GM12865 (cell line): ENCODE measurements around the gene SEMA4C.
A peak's percentile ranks its signal among the peaks of the same experiment; 100 is the strongest.

Source experiments
- DNase-seq: peaks from one replicate; pipeline ENCODE4 v3.0.0; 2010; ENCODE audit warnings: low read depth
- H3K4me3 ChIP-seq: 2 replicates; pipeline ENCODE4 v1.5.1; 2011; ENCODE audit warnings: mild to moderate bottlenecking, low read depth, low read length, control low read depth
- TF ChIP-seq, protein P1 (sequence below): IDR thresholded peaks from 2 replicates; pipeline ENCODE4 v1.5.1; 2011; ENCODE audit warnings: low read length, control low read depth, low read depth, inconsistent platforms; ENCODE audit not compliant: insufficient read depth; ENCODE audit errors: missing control alignments

The SEMA4C gene

DNA sequence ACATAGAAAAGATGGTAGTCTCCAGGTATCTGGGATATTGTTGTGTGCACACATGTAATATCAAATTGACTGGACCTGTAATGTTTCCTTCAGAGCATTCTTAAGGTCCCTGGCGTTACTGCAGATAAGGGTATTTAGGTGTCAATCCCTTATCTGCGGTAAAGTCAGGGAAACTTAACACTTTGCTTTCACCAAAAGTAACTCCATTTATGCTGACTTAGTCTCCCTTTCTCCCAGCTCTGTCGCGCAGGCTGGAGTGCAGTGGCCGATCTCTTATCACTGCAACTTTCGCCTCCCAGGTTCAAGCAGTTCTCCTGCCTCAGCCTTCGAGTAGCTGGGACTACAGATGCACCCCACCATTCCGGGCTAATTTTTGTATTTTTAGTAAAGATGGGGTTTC, 52.0 kb downstream of the SEMA4C start:
- H3K4me3 ChIP-seq = no peak overlapping the region
- TF ChIP-seq, protein P1, sequence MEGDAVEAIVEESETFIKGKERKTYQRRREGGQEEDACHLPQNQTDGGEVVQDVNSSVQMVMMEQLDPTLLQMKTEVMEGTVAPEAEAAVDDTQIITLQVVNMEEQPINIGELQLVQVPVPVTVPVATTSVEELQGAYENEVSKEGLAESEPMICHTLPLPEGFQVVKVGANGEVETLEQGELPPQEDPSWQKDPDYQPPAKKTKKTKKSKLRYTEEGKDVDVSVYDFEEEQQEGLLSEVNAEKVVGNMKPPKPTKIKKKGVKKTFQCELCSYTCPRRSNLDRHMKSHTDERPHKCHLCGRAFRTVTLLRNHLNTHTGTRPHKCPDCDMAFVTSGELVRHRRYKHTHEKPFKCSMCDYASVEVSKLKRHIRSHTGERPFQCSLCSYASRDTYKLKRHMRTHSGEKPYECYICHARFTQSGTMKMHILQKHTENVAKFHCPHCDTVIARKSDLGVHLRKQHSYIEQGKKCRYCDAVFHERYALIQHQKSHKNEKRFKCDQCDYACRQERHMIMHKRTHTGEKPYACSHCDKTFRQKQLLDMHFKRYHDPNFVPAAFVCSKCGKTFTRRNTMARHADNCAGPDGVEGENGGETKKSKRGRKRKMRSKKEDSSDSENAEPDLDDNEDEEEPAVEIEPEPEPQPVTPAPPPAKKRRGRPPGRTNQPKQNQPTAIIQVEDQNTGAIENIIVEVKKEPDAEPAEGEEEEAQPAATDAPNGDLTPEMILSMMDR = no peak
- no peak for DNase-seq

DNA sequence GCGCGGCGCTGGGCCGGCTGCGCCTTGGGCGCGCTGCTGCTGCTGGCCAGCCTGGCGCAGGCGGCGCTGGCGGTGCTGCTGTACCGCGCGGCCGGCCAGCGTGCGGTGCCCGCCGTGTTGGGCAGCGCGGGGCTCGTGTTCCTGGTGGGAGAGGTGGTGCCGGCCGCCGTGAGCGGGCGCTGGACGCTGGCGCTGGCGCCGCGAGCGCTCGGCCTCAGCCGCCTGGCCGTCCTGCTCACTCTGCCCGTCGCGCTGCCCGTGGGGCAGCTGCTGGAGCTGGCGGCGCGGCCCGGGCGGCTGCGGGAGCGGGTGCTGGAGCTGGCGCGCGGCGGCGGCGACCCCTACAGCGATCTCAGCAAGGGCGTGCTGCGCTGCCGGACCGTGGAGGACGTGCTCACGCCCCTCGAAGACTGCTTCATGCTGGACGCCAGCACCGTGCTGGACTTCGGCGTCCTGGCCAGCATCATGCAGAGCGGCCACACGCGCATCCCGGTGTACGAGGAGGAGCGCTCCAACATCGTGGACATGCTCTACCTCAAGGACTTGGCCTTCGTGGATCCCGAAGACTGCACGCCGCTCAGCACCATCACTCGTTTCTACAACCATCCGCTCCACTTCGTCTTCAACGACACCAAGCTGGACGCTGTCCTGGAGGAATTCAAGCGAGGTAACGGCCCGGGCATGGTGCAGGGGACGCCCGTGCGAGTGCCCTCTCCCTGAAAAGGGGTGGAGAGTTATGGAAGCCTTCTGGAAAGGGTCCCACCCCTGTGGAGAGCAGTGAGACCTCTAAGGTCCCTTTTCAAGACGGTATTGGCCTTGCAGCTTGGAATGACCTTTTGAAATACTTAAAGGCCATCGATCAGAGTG, 52.8 kb downstream of the SEMA4C start:
- H3K4me3 ChIP-seq = peak overlapping the region; percentile 53
- TF ChIP-seq, protein P1 = no peak
- DNase-seq = peak; percentile 16

DNA sequence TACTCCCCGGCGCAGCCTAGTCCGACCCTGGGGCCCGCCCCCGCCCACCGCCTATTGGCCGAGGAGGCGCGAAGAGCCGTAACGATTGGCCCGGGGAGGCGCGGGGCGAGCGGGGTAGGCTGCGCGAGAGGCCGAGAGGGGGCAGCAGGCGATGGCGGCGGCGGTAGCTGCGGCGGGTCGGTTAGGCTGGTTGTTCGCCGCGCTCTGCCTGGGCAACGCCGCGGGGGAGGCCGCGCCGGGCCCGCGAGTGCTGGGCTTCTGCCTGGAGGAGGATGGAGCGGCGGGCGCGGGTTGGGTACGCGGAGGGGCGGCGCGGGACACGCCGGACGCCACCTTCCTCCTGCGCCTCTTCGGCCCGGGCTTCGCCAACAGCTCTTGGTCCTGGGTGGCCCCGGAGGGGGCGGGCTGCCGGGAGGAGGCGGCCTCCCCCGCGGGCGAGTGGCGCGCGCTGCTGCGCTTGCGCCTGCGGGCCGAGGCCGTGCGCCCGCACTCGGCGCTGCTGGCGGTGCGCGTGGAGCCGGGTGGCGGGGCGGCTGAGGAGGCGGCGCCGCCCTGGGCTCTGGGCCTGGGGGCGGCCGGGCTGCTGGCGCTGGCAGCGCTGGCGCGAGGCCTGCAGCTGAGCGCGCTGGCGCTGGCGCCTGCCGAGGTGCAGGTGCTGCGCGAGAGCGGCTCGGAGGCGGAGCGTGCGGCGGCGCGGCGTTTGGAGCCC, 53.6 kb downstream of the SEMA4C start, which contains the start of gene CNNM3:
TSS of gene CNNM3 (plus strand) at position 142 of the 709 bp plus-strand sequence. CDS start at position 152, 10 bp downstream.
- peak within 1 kb of the TSS; percentile 68 for H3K4me3 ChIP-seq
- peak; percentile 96 for DNase-seq
- TF ChIP-seq, protein P1 = peak; percentile 61

DNA sequence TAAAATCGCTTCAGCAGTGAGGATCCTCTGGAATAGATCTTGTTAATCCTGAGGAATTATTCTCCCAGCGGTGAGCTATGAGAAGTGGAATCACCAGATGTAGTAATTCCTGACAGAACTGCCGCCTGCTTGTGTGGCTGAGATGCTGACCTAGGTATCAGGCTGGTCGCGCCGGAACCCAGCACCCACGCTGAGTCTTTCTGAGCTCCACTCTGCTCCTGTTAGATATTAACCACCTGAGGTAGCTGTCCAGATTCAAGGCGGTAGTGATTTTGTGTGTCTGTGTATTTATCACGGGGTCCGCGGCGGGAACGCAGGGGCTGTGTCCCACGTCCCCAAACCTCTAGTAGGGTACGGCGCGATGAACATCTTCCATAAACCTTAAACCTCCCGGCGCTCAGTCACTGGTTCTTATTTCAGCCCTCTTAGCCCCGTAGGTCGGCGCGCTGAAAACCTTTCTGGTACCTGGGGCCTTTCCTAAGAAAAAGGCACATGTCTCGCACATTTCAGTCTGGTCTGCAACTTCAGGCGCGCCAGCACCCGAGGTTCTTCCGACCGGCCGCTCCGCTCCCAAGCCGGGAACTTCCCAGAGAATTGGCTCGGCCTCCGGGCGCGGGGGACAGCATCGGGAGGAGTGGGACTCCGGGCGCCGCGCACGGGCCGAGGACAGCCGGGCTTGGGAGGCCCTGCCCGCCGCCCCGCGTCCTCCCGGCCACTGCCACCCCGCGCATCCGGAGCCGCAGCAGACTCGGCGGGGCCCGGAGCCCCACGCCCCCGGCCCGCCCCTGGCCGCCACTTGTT, 54.4 kb downstream of the SEMA4C start:
- TF ChIP-seq, protein P1 = no peak
- peak overlapping the region; percentile 68 for H3K4me3 ChIP-seq
- DNase-seq = peak; percentile 24

DNA sequence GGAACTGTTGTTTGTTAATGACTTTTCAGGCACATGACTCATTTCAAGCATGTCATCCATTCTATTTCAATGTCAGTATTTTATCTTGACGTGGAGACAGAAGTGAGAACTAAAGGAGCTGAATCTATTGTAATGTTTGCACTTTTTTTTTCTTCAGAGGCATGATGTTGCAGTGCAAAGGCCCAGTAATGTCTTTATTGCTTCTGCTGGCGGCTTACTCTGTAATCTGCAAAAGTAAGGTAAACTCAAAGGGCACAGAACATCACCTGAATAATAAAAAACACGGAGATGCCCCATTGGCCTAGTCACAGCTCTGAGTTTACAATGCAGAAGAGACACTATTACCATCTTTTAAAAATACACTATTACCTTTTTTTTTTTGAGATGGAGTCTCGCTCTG, 56.2 kb downstream of the SEMA4C start:
- DNase-seq = no peak
- H3K4me3 ChIP-seq = no peak overlapping the region
- TF ChIP-seq, protein P1 = no peak

DNA sequence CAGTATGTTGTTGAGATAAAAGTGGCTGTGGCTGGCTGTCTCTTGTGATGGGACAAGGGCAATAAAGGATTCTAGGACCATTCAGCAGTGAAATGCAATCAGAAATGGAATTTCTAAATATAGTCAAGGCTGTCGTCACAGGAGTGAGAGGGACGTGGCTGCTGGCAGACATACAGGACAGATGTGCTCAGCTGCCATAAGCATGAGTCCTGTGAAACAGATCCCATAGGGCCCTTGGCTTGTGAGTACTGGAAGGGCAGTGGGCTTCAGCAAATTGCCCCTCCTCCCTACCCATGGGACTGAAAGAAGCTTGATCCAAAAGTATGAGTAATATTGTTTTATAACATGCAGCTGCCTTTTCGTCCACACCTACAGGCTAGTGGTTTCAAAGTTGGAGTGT, 58.0 kb downstream of the SEMA4C start:
- DNase-seq = no peak
- TF ChIP-seq, protein P1 = no peak
- no peak overlapping the region for H3K4me3 ChIP-seq
